SK-N-MC (cell line): ENCODE data around the gene CASQ2.

Experiments used
- EZH2 ChIP-seq: fragments of 200-600 bp; sonication (generic); IDR thresholded peaks from one replicate; pipeline ENCODE4 v1.6.1; 2017; ENCODE audit warnings: antibody characterized with exemption
- FOXP2 ChIP-seq: optimal IDR thresholded peaks from 2 replicates; pipeline ENCODE3; 2011; ENCODE audit warnings: mild to moderate bottlenecking, moderate library complexity; ENCODE audit not compliant: insufficient read depth; ENCODE audit errors: extremely low read length, control extremely low read depth
- POLR2AphosphoS5 ChIP-seq: IDR thresholded peaks from 2 replicates; pipeline ENCODE4 v1.6.1; 2012; ENCODE audit warnings: mild to moderate bottlenecking, low read depth, low read length, borderline replicate concordance

GRCh38 chr1:115728341-115728740 lies 40.2 kb downstream of the CASQ2 start:
- TF ChIP-seq EZH2 (no peak), POLR2AphosphoS5 (no peak), FOXP2 (no peak)
